Neuronal stem cell (in vitro differentiated cells): ENCODE results near the gene GGTLC2.
"Not testable (repeated sequence)": the region's sequence is repeated elsewhere in the genome, so short reads cannot be mapped to it uniquely, and the experiment has no call there.

Experiments used
- DNase-seq: peaks from one replicate; pipeline ENCODE4 v3.0.0-alpha.2; 2013; ENCODE audit warnings: low spot score
- H2AFZ ChIP-seq: one replicate; pipeline ENCODE4 v1.6.1; 2013; ENCODE audit warnings: mild to moderate bottlenecking, low read length, inconsistent platforms
- H2AK5ac ChIP-seq: 2 replicates; pipeline ENCODE4 v1.6.1; 2013; ENCODE audit warnings: low read depth, mild to moderate bottlenecking, inconsistent platforms, low read length, moderate library complexity, mixed read lengths
- H2BK120ac ChIP-seq: 2 replicates; pipeline ENCODE4 v1.6.1; 2013; ENCODE audit warnings: low read depth, mild to moderate bottlenecking, inconsistent platforms, low read length, moderate library complexity, mixed read lengths
- H2BK12ac ChIP-seq: one replicate; pipeline ENCODE4 v1.6.1; 2013; ENCODE audit warnings: low read length, inconsistent platforms
- H2BK15ac ChIP-seq: 2 replicates; pipeline ENCODE4 v1.6.1; 2013; ENCODE audit warnings: mild to moderate bottlenecking, low read length, inconsistent platforms, mixed read lengths
- H2BK5ac ChIP-seq: one replicate; pipeline ENCODE4 v1.6.1; 2013; ENCODE audit warnings: inconsistent platforms, mild to moderate bottlenecking, low read length, moderate library complexity
- H3K14ac ChIP-seq: one replicate; pipeline ENCODE4 v1.6.1; 2013; ENCODE audit warnings: low read length, inconsistent platforms
- H3K18ac ChIP-seq: 2 replicates; pipeline ENCODE4 v1.6.1; 2013; ENCODE audit warnings: low read length, inconsistent platforms
- H3K23ac ChIP-seq: 2 replicates; pipeline ENCODE4 v1.6.1; 2013; ENCODE audit warnings: low read depth, mild to moderate bottlenecking, mixed read lengths, low read length, inconsistent platforms; ENCODE audit not compliant: poor library complexity
- H3K27ac ChIP-seq: replicated peaks from 3 replicates; pipeline ENCODE4 v1.5.1; 2013; ENCODE audit warnings: low read length, inconsistent platforms
- H3K27me3 ChIP-seq, 3 experiments: 2 replicates each; pipeline ENCODE4 v1.6.1; 2013; ENCODE audit warnings: low read length in 3 of 3, mild to moderate bottlenecking in 2 of 3, inconsistent platforms in 1 of 3, low read depth in 1 of 3, mixed read lengths in 1 of 3, moderate library complexity in 1 of 3; ENCODE audit not compliant: control insufficient read depth in 3 of 3, insufficient read depth in 3 of 3
- H3K36me3 ChIP-seq, 2 donors: replicated peaks in 1 of 2; 2 replicates each; pipeline ENCODE4 v1.6.1; 2013; ENCODE audit warnings: low read length in 2 of 2; ENCODE audit not compliant: control insufficient read depth in 2 of 2, insufficient read depth in 2 of 2
- H3K4ac ChIP-seq: 2 replicates; pipeline ENCODE4 v1.6.1; 2013; ENCODE audit warnings: inconsistent platforms, mild to moderate bottlenecking, low read length, moderate library complexity
- H3K4me1 ChIP-seq, 2 donors: 1 replicate in 1 of 2; 2 replicates in 1 of 2; pipeline ENCODE4 v1.6.1; 2013; ENCODE audit warnings: low read length in 2 of 2, low read depth in 1 of 2; ENCODE audit not compliant: control insufficient read depth in 2 of 2, insufficient read depth in 1 of 2
- H3K4me2 ChIP-seq: one replicate; pipeline ENCODE4 v1.6.1; 2013; ENCODE audit warnings: mild to moderate bottlenecking, low read length, inconsistent platforms; ENCODE audit not compliant: insufficient read depth, poor library complexity, severe bottlenecking
- H3K4me3 ChIP-seq, 2 donors: 2 replicates each; pipeline ENCODE4 v1.5.1; 2013; ENCODE audit warnings: low read length in 2 of 2, mild to moderate bottlenecking in 2 of 2, inconsistent platforms in 1 of 2, moderate library complexity in 1 of 2
- H3K79me1 ChIP-seq: one replicate; pipeline ENCODE4 v1.6.1; 2013; ENCODE audit warnings: low read depth, mild to moderate bottlenecking, inconsistent platforms, low read length, moderate library complexity
- H3K9ac ChIP-seq: one replicate; pipeline ENCODE4 v1.6.1; 2013; ENCODE audit warnings: mild to moderate bottlenecking, low read depth, low read length, inconsistent platforms; ENCODE audit not compliant: poor library complexity
- H3K9me3 ChIP-seq, 2 donors: replicated peaks in 1 of 2; 2 replicates each; pipeline versions ENCODE3 to v1.6.1; 2013; ENCODE audit warnings: low read length in 2 of 2, mild to moderate bottlenecking in 2 of 2, inconsistent platforms in 1 of 2, low read depth in 1 of 2, mixed read lengths in 1 of 2, moderate library complexity in 1 of 2; ENCODE audit not compliant: control insufficient read depth in 2 of 2, insufficient read depth in 1 of 2
- H4K8ac ChIP-seq: one replicate; pipeline ENCODE4 v1.6.1; 2013; ENCODE audit warnings: low read depth, mild to moderate bottlenecking, inconsistent platforms, low read length, moderate library complexity
- H4K91ac ChIP-seq: one replicate; pipeline ENCODE4 v1.6.1; 2013; ENCODE audit warnings: low read length, low read depth, mild to moderate bottlenecking, inconsistent platforms; ENCODE audit not compliant: poor library complexity
- WGBS, 2 donors: extraction: QIAGEN DNeasy Blood & Tissue Kit; methylation state at CpG; one replicate each; pipeline ENCODE4 v1.1.7; 2013; ENCODE audit warnings: missing lambda C conversion rate in 2 of 2, mixed read lengths in 1 of 2; ENCODE audit not compliant: insufficient read length in 2 of 2, insufficient replicate concordance in 1 of 2; ENCODE audit errors: extremely low coverage in 2 of 2; 5-methylcytosine and 5-hydroxymethylcytosine counted together

Gene GGTLC2

DNA sequence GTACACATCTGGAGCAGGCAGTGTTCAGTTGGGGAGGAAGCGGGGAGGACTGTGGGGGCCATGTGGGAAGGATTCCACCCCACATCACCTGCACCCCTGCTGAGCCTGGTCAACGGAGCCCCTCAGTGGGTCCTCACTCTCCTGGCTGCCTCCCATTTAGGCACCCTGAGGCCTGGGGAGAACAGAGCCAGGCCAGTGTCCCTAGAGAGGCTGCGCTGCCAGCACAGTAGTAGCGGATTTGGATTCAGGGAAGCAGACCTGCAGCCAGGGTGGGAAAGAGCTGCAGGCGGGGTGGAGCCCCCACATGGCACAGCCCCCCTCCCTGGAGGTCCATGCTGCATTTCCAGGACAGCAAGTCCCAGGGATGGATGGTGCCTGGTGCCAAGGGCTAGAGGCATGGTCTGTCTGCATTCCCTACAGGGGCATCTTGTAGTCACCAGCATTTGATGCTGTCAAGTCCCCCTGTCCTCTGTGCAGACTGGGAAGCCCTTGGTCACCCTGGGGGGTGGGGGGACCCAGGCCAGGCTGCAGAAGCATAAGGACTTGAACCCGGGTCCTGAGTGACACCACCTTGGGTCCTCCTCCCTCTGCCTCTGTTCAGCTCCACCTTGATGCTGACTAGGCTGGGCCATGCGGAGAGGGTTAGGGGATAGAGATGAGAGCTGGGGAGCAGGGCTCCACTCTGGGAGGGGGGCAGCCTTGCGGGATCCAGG, 6.5 kb downstream of the GGTLC2 start:
- not testable (repeated sequence) for H3K79me1 ChIP-seq, H3K4ac ChIP-seq, H2AK5ac ChIP-seq

DNA sequence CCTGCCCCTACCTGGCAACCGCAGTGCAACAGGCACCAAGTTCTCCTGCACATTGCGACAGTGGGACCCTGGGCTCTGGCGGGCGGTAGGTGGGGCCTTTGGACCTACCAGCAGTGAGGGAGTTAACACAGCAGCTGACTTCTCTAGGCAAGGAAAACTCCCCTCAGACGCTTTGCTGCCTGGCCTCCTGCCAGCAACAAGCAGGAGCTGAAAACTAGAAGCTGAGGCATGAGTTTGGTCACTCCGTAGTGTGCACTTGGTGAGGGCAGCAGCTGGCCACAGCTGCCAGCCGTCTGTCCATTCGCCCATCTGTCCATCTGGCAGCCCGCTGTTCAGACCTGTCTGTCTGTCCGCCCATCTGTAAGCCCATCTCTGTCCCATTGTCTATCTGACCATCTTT, 7.2 kb downstream of the GGTLC2 start:
- not testable (repeated sequence) for H2BK15ac ChIP-seq, H3K36me3 ChIP-seq, DNase-seq, H3K14ac ChIP-seq, H3K9me3 ChIP-seq, H3K18ac ChIP-seq, H3K4me2 ChIP-seq, H2BK12ac ChIP-seq, H3K79me1 ChIP-seq, H3K27me3 ChIP-seq, H3K4me3 ChIP-seq, H2AK5ac ChIP-seq, H3K27ac ChIP-seq, H2BK120ac ChIP-seq, H3K4ac ChIP-seq, H3K9ac ChIP-seq, H3K4me1 ChIP-seq, H4K91ac ChIP-seq, H2AFZ ChIP-seq, H3K23ac ChIP-seq, H4K8ac ChIP-seq, H2BK5ac ChIP-seq
- no CpG with 5 or more reads among the region's 10 CpGs for WGBS, 2 donors

More for the DNA sequence above, 6.5 kb downstream of the GGTLC2 start:
- H3K36me3 ChIP-seq, H3K27ac ChIP-seq, H2BK12ac ChIP-seq, H4K8ac ChIP-seq, H3K4me2 ChIP-seq, H3K4me1 ChIP-seq, H3K4me3 ChIP-seq, DNase-seq, H3K27me3 ChIP-seq, H2BK120ac ChIP-seq, H4K91ac ChIP-seq, H3K23ac ChIP-seq, H2BK15ac ChIP-seq, H3K9ac ChIP-seq, H3K14ac ChIP-seq, H3K9me3 ChIP-seq, H2BK5ac ChIP-seq, H2AFZ ChIP-seq, H3K18ac ChIP-seq: not testable (repeated sequence)
- WGBS, 2 donors: no CpG with 5 or more reads among the region's 8 CpGs

DNA sequence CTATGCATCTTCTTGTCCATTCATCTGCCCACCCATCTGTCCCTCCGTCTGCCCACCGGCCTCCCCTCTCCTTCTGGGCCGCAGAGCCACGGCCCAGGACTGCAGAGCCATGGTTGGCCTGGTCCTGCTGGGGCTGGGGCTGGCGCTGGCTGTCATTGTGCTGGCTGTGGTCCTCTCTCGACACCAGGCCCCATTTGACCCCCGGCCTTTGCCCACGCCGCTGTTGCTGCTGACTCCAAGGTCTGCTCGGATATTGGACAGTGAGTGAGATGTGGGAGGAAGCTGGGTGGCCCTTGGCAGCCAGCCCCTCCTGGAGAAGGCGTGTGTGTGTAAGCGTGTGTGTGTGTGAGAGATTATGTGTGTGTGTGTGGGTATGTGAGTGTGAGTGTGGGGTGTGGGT, 7.7 kb downstream of the GGTLC2 start:
- H2BK120ac ChIP-seq, H2BK15ac ChIP-seq, H3K4me2 ChIP-seq, H3K4me1 ChIP-seq, H2BK12ac ChIP-seq, H3K9me3 ChIP-seq, H2BK5ac ChIP-seq, H4K91ac ChIP-seq, H3K4ac ChIP-seq, H3K14ac ChIP-seq, H3K27ac ChIP-seq, H3K27me3 ChIP-seq, H3K36me3 ChIP-seq, H3K18ac ChIP-seq, H3K79me1 ChIP-seq, H2AK5ac ChIP-seq, DNase-seq, H3K4me3 ChIP-seq, H3K9ac ChIP-seq, H2AFZ ChIP-seq: not testable (repeated sequence)
- H3K23ac ChIP-seq: peak overlapping the region; percentile 65
- H4K8ac ChIP-seq: peak overlapping the region; percentile 43
- WGBS, 2 donors: no CpG with 5 or more reads among the region's 12 CpGs

DNA sequence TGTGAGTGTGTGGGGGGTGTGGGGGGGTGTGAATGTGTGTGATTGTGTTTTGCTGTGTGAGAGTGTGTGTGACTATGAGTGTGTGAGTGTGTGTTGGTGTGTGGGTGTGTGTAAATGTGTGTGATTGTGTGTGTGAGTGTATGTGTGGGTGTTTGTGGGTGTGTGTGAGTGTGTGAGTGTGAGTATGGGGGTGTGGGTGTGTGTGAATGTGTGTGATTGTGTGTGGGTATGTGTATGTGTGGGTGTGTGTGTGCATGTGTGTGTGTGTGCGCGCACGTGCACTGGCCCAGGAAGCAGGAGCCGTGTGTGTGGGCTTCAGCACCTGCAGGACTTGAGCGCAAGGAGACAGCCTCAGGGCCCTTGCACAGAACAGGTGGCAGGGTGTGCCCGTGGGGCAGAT, 8.2 kb downstream of the GGTLC2 start:
- not testable (repeated sequence) for H3K9me3 ChIP-seq, H2BK120ac ChIP-seq, H2AK5ac ChIP-seq, DNase-seq, H2BK5ac ChIP-seq, H2BK15ac ChIP-seq, H4K91ac ChIP-seq, H2AFZ ChIP-seq, H3K36me3 ChIP-seq, H3K4me2 ChIP-seq, H3K79me1 ChIP-seq, H3K4me1 ChIP-seq, H3K27me3 ChIP-seq, H3K27ac ChIP-seq, H2BK12ac ChIP-seq, H3K14ac ChIP-seq, H3K4ac ChIP-seq, H3K9ac ChIP-seq, H3K18ac ChIP-seq, H4K8ac ChIP-seq, H3K4me3 ChIP-seq
- peak overlapping the region; percentile 65 for H3K23ac ChIP-seq
- no CpG with 5 or more reads among the region's 6 CpGs for WGBS, 2 donors
